CD4-positive, alpha-beta T cell treated with Interleukin-21 for 1 hour (primary cell): ENCODE results near the gene KIT.

ENCODE experiments used
- DNase-seq: peaks from one replicate; pipeline ENCODE4 v3.0.0-alpha.2; 2020

KIT gene

DNA sequence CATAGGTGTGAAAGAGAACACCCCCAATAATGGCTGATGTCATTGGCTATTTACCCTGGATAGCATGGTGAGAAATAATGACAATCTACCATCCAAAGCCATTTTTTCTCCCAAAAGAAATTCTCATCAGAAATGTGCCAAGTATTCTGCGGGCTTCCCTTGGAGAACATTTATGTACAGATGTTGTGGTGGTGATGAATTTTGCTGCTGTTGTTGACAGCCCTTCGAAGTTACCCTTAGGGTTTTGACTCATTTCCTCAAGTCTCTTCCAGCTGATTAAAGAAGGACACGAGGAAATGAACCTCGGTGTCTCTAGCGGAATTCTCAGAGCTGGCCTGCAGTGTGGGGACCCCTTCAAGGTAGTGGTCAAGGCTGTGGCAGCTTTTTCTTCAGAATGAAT is 3.4 kb downstream of the KIT start:
- DNase-seq: no peak

DNA sequence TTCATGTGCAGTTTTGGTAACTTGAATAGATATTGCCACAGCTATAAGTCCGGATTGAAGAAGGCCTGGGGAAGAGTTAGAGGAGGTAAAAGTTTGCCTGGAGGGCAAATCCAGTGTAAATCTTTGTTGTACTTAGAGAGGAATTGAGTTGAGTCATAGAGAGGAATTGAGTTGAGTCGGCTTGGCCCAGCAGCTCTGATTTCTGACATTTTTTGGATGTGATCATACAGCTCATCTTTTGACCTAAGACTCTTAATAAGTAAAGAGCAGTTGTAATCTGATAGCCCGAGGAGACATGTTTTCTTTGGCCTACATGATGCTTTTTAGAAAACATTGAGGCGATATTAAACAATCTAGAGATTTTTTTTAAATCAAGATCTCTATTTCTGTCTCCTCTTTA is 3.9 kb downstream of the KIT start:
- DNase-seq: no peak

DNA sequence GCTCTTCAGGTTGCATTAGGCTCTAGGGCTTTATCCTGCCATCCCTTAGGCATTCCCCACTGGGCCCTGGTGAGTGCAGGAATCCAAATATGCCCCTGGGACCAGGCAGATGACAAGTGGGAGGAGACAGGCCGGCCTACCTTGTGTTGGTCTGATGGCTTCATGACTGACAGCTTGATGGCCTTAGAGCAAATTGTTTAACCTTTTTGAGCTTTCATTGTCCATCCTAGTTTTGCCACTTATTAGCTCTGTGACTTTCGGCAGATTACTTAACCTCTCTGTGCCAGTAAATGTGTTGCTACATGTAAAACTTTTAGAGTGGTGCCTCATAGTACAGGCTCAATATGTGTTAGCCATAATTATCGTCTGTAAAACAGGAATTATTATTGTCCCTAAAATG is 4.4 kb downstream of the KIT start:
- no peak for DNase-seq

DNA sequence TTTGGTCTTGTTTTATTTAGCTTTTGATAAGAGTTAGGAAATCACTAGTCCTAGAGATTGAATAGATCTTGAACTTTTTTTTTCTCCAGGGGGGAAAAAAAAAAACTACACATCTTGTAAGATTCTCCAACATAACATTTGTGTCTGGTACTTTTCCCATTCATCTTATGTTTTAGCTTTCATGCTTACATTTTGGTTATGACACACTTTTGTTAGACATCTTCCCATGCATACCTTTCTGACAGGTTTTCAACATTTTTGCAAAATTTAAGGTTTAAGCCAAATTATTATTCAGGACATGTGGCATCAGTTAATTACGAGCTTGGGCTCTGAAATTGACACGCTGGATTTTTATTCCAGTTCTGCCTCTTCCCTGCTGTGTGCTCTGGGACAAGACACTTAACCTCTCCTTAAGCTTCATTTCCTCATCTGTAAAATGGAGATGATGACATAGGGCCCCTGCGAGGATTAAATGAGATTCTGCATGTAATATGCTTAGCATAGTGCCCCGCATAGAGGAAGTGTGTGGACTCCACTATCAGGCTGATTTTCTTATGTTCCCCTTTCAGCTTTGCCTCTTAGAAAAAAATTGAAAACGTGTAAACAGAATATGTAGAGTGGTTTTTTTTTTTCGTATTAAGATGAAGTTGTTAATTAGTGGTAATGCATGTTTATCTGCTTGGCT is 5.3 kb downstream of the KIT start:
- DNase-seq: no peak

DNA sequence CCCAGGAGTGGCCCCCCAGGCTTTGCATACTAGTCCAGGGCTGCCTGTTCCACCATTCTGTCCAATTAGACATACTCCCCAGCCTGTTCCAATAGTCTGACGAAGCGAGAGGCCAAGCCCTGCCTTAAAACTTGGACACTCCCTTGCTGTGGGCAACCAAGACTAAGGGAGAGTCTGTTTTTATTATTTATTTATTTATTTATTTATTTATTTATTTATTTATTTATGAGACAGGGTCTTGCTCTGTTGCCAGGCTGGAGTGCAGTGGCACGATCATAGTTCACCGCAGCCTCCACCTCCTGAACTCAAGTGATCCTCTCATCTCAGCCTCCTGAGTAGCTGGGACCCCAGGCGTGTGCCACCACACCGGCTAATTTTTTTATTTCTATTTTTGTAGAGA is 6.6 kb downstream of the KIT start:
- no peak for DNase-seq

DNA sequence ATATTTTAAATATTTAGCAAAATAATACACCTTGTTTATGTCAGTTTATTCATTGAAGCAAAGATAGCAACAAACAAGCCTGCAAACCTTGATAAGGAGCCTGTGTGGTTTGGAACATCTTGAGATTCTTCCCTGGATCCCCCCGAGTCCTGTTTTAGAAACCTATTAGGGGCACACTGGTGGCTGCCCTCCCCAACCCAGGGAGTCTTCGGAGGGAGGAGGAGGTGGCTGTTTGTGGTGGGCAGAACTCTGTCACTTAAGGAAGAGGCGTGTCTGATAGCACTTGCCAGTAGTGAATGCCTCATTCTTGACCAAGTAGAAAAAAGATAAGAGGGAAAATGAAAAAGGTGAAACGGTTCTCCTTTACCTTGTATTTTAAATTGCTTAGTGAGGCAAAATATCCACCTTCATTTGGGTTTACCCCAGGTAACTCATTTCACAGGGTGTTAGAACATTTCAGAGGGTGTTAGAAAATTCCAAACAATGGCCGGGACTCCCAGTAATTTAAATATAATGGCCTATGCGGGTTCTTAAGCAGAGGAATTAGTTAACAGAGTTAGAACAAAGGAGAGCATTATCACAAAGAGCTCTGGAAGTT is 10.4 kb downstream of the KIT start:
- DNase-seq: no peak

DNA sequence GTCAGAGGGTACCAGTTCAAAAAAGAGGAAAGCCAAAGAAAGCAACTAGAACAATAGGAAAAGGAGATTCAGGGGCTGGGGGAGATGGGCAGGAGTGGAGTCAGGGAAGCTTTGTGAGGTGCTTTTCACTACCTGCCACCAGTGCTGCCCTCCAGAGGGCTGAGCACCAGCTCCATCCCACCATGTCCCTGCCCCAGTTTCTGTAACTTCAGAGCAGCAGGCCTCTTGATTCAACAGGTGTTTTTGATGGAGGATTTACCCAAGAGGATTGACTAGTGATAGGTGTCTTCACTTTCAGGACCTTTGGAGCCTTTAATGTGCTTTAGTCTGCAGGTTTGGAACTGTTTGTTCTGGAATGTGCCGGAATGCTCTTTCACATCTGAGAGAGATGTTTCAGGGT is 12.1 kb downstream of the KIT start:
- no peak for DNase-seq

DNA sequence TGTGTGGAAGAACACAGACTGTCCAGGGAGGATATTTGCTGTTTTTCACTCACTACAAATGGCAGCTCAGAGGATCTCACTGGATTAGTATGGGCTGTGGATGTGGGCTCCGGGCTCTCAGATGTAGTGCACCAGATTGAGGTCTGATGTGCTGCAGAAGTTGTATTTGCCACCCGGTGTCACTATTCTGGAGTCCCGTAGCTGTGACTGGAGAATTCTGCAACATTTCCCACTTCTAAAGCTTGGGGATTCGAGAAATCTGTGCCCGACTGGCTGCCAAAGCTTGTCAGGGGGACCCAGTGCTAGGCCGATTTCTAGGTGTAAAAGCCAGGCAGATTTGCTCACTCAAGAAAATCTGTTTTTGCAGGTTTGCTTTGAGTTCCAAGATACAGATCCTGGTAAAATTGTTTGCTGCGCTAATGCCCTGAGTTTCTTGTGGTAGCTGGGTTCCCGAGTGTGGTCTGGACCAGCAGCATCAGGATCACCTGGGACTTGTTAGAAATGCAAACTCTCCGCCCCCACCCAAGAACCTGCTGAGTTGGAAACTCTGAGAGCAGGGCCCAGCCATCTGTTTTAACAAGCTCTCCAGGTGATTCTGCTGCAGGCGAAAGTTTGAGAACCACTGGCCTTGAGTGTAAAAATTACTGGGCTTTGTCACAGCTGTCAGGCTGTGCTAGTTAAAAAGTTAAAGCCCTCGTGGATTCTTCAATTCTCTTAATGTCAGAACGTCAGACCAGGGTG is 18.1 kb downstream of the KIT start:
- no peak for DNase-seq

DNA sequence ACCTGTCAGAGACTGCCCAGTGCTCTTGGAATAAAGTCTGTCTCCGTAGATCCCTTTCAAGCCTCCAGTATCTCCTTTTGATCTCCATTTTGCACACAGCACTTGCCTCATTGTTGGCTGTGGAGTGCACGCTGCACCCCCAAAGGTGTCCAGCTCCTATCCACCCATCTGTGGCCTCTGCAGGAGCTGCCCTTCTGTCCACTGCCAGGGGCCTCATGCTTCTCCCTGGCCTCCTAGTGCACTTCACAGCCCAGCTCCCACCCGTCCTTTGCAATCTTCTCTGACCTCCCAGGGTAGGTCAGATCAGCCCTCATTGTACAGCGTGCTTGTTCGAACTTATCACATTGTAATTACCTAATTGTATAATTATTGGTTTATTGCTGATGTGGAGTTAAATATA is 18.9 kb downstream of the KIT start:
- no peak for DNase-seq

DNA sequence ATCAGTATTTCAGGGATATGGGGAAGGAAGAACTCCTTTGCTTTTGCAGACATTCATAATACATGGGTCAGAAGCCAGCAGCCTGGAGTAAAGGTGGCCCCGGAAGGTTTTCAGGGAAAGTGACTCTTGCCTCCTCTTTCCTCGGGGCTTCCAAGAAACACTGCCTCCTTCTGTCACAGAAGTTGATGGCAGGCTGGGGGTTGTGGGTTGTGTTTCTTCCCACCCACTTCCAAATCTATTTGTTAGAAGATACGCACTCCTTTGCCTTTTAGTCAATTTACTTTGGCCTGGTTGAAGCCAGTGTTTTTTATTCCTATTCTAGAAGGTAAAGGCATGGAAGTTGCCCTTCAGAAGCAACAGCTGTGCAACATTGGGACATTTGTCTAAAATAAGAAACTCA is 19.7 kb downstream of the KIT start:
- DNase-seq: no peak

DNA sequence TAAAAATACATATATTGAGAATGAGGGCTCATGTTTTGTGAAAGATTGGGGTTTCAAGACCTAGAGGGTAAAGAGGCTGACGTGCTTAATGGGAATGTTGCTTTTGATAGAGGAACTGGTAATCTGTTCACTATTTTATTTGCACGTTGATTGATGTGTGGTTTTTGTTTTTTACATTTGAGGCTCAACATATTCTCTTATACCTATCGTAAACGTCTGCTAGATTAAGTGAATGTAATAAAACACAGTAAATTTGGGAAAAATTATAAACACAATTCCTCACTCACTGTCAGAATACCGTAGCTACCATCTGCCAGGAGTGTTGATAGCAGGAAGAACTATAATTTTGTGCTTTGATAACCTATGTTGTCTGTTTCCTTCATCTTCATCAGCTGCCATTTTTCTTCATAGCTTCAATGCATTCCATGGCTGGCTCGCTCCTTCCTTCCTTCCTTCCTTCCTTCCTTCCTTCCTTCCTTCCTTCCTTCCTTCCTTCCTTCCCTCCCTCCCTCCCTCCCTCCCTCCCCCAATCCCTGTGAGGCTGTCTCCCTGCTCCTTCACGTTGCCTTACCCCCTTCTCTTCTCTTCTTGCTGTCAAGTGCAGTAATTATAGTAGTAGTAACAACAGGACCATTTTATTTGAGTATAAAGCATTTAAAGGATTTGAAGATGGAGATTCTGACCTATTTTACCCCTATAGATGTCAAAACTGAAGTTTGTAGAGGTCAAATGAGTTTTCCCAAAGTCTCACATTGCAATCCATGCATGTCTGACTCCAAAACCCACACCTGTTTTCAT is 20.3 kb downstream of the KIT start:
- no peak for DNase-seq

DNA sequence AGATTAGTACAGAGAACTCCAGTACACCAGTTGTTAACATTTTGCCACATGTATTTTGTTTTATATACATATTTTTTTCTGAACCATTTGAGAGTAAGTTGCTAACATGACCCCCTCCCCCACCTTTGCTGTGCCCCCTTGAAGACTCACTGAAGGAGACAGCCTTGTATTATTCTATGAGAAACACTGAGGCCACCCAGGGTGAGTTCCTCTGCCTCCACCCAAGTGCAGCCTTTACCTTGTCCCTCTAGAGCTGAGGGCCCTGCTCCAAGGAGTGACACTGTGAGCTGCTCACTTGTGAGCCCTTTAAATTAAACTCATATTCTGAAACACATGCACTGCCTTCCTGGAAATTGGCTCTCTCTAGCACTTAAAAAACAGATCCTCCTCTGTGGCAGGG is 21.1 kb downstream of the KIT start:
- no peak for DNase-seq

DNA sequence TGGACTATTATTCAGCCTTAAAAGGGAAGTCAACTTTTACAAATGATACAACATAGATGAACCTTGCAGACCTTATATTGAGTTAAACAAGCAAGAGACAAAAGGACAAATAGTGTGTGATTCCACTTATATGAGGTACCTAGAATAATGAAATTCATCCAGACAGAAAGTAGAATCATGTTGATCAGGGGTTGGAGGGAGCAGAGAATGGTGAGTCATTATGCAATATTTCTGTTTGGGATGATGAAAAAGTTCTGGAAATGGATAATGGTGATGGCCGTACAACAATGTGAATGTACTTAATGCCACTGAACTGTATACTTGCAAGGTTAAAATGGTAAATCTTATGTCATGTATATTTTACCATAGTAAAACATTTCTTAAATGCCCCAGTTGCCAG is 22.1 kb downstream of the KIT start:
- no peak for DNase-seq

DNA sequence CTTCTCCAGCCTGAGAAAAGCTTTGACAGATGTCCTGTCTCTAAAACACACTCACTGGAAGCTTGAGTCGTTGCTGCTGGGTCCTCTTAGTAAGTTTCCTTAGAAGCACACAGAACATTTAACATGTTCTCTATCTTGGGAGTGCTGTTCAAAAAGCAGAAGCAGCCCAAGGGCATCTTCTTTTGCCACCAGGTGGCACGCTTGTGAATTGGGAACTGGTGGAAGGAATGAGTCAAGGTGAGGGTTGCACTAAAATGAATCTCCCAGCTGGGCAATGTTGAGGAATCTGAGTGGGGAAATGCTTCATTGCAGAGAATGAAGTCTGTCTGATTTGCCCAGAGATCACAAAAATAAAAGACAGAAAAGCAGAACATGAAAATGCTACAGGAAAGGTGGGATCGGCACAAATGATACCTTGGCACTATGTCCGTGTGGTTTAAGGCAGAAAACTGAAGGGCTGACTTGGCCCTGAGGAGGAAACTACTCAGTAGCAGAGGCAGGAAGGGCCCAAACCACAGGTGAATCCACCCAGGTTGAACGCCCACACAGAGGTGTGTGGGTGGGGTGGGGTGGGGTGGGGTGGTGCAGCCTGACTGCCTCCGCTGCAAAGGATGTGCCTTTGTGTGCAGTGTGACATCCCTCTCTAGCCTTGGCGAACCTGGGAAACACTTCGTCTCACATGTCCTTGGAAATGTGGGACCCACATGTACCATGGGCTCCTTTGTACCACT is 26.0 kb downstream of the KIT start:
- DNase-seq: peak; percentile 46

DNA sequence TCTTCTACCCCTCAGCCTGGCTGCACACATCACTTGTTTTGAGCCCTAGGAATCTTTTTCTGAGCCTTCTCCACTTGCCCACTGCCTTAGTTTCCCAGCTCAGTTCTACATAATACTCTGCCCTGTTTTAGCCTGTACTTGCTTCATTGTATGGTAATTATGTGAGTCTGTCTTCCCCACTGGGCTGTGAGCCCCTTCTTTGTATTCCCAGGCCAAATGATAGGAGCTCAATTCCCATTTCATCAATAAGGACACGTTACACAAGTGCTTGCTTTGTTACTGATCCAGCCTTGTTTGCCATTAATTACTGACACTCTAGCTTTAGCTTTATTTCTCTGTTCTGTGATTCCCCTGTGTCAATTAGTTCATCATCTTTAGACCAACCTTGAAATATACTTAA is 28.1 kb downstream of the KIT start:
- DNase-seq: no peak

DNA sequence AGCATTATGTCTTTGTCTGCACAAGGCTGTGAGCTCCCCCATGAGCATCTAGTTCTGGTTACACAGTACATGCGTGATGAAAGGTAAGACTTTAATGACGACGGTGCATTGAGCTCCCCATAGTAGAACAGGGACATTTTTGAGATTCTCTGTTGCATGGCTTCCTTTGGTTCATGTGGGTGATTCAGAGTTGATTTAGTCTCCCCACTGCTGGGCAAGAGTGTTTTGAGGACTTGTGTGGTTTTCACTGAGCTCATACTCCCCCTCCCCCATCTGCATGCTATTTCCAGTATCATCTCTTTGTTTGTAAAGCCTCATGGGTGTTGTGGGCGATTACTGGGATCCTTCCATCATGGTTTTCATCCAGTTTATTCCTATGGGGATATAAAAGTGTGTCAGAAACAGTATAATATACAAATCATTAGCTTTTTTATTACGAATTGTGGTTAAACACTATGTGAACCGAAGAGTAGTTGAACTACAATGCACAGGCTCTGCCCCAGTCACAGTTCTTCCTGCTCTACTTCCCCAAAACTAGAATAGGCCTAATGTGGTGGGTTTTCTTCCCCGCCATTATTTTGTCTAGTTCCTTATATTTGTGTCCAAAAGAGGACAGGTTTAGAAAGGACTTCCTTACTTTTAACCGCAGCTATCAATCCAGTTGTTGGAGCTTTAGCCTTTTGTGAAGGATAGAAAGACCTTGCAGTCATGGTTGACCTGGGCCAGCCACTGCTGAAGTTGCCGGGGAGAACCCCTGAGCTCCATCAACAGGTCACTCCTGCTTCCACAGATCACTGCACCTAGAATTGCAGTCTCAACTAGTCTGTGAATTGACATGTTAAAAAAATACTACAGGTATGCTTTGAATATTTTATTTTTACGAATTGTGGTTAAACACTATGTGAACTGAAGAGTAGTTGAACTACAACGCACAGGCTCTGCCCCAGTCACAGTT is 30.4 kb downstream of the KIT start:
- DNase-seq: peak; percentile 4

DNA sequence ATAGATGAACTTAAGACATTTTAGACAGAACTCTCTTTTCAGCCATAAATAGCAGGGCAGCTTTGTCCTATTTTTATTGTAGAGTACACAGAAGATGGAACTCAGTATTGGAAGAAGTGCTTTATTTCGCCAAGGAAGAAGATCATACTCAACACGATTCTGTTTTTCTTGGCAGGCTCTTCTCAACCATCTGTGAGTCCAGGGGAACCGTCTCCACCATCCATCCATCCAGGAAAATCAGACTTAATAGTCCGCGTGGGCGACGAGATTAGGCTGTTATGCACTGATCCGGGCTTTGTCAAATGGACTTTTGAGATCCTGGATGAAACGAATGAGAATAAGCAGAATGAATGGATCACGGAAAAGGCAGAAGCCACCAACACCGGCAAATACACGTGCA is 37.6 kb downstream of the KIT start:
- DNase-seq: no peak

DNA sequence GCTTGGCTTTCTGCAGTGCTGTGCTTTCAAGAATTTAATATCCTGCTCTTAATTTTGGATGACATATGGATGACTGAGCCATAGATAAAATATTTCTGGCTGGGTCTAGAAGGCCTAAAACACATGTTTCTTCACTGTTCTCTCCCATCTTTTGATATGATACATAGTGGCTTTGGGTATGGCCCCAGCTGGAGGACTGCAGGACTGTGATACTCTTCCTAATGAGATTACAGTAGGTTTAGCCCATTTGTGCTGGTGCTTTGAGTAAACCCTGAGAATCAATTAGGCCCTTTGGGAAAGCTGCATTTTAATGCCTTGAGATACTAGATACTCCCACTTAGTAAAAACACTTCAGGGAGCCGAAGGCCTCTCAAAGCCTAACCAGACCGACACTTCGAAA is 38.0 kb downstream of the KIT start:
- no peak for DNase-seq

DNA sequence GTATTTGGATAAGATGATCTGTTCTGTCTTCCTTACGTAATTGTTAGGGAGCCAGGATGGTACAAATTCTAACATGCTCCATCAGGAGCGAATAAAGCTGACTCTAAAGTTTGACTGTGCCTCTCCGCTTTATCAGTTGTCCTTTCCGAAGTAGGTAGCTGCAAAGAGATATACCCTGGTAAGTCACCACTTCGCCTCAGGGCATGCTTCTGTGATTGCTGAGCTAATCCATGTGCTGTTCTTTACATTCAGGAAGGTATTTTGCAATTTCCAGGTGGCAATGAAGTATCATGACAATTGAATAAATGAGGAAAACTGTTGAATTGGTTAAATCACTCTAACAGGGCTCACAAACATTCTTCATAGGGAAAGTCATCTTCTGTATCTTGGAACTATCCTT is 38.9 kb downstream of the KIT start:
- DNase-seq: no peak

DNA sequence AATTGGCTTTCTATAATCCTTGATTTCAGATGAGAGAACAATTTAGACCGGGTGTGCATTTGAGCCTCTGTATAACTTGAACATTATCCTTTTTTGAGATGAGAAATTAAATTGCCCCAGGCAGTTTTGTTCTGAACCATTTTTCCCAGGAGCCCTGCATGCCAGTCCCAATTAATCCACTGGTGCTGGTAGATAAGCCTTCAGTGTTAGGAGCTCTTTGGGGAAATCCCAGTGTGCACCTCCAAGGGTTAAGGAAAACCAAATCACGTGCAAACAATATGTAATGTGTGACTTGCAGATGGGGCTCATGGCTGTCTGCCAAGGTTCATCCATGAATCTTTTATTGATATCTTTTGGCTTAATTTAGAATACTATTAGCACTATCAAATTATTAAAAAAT is 43.2 kb downstream of the KIT start:
- DNase-seq: no peak

DNA sequence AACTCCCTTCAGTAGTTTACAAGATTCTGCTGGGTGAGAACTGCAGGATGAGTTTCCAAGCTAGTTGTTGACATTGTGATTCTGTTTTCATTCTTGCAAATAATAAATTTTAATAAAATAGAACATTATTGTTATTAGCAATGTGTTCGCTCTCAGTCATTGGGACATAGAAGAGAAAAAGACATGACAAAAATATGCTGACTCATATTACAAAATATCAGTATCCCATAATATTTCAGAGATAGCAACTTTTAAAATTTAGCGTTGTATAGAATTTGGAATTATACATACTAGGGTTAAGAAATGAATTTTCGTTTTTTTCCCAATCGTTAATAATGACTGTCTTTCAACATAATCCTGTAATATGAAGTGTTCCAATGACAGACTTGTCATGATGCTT is 45.4 kb downstream of the KIT start:
- no peak for DNase-seq

DNA sequence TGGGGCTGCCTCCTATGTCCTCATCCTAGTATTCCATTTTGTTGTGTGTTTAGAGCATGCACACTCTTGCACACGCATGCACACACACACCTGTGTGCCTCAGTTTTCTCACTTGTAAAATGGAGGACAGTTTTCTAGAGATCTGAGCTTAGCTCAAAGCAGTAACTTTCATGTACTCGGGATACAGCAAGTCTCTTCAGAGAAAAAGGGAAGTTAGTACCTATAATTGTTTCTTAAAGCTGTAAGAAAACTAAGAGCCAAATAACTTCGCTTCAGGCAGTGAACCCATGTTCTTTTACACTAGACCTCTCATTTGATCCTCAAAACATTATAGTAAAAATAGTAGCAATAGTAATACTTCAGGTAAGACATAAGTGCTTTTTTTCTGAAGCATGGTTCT is 49.6 kb downstream of the KIT start:
- no peak for DNase-seq
